GM20431 (cell line): ENCODE results near the gene FAM180B.
"Not testable (repeated sequence)": the region's sequence is repeated elsewhere in the genome, so short reads cannot be mapped to it uniquely, and the experiment has no call there.

Experiments
- in situ Hi-C: fragments of 300-500 bp; cut with MseI, MboI; formaldehyde crosslinking; loops from one replicate; pipeline ENCODE4 v1.15.0; 2020; ENCODE audit warnings: low sequenced_read_pairs; ENCODE audit not compliant: unreplicated experiment

The FAM180B gene, protein sequence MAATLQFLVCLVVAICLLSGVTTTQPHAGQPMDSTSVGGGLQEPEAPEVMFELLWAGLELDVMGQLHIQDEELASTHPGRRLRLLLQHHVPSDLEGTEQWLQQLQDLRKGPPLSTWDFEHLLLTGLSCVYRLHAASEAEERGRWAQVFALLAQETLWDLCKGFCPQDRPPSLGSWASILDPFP

DNA sequence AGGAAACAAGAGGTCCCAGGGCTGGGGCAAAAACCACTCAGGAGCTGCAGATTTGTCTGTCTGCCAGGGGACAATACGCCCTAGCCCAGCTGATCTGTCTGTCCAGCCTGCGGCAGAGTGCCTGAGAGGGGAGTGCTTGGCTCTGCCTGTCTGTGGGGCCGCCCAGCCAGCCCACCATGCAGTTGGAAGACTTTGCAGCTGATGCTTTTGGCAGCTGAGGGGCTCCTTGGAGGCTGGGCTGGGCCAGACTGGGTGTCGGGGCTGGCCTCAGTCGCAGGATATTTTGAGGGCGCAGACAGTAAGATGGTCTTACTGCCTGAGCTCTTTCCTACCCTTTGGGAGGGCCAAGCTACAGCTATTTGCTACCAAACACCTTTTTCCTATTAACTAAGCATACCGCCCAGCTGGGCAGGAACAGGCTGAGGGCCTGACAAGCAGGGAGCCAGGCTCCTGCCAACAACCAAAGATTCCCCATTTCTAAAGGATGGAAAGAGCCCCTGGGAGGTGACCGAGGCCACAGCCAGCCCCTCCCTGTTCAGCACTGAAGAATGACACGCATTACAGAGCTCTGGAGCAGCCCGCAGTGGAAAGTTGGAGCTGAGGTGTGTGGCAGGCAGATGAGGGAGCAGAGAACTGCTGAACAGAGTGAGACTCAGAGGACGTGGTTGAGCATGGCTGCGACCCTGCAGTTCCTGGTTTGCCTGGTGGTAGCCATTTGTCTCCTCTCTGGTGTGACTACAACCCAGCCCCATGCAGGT, at the start of gene FAM180B:
TSS of gene FAM180B (plus strand) at position 581 of the 758 bp plus-strand sequence. CDS start at position 672, 91 bp downstream.
- in situ Hi-C loops: no loop called here

DNA sequence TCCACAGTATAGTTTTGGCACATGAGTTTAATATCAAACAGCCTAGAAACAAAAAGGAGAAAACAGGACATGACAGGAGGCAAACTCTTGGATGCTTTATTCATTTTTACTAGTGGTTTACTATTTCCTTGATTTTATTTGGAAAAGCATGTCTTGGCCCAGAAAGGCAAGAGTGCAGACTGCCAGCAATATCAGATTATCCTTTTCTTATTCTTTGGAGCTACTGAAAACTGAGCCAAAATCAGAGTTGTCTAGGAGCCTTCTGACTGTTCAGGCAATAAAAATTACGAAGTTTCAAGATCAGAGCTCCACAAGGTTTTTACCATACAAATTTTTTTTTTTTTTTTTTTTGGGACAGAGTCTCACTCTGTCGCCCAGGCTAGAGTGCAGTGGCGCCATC, 49.6 kb upstream of the FAM180B start:
- in situ Hi-C loops: no loop called here

DNA sequence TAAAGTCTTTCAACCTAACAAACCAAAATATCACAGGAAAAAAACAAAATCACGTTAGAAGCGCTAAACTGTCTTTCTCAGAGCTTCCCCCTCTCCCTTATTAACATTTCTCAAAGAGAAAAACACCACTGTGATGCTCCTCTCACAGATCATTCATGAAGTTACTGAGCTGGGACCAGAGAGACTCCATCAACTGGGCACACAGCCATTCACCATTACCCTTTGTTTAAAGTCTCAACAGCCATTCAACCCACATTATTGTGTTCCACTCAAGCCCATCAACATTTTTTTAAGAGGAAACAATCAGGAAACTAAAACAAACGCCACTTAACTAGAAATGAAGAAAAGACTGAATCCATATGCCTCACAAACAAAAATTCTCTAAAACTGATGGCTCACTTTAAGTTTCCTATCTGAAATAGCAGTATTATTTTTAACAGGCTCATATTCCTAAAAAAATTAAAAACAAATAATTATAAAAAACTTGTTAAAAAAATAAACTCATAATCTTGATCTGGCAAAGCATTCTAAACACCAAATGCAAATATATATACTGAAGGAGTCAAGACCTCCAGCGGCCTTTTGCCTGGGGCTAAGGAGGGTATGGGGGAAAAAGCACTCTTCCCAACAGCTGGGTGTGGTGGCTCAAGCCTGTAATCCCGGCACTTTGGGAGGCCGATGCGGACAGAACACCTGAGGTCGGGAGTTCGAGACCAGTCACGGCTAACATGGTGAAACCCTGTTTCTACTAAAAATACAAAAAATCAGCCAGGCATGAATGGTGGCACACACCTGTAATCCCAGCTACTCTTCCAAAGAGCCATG, 47.5 kb upstream of the FAM180B start:
- in situ Hi-C loops: no loop called here

DNA sequence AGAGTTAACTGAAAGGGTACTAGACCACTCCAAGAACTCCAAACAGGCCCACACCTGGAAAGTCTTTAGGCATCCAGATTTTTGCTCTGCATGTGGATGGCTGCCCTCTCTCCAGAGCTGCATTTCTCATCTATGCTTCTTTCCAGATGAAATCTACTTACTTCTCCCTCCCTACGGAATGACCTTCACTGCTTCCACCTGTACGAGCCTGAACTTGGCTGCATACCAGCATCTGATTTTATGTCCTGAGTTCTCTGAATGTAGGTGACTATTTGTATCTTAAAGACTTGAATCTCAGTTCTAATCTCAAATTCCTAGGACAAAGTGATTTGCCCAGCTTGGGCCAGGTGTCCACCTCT, 46.8 kb upstream of the FAM180B start:
- in situ Hi-C loops: no loop called here

DNA sequence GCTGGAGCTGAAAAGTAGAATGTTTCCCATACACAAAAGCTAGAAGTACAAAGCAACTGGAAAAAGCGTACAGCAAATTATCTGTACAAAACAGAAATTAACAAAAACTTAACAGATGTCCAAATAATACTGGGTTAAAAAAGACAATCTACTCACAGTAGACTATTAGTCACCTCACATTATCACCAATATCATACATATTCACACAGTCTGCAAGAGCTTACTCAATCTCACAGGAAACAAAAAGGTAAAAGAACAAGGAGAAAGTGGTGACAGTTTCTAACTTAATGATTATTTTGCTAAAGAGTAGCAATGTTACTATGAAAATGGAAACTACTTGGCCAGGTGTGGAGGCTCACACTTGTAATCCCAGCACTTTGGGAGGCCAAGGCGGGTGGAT, 45.4 kb upstream of the FAM180B start:
- in situ Hi-C loops: no loop called here

DNA sequence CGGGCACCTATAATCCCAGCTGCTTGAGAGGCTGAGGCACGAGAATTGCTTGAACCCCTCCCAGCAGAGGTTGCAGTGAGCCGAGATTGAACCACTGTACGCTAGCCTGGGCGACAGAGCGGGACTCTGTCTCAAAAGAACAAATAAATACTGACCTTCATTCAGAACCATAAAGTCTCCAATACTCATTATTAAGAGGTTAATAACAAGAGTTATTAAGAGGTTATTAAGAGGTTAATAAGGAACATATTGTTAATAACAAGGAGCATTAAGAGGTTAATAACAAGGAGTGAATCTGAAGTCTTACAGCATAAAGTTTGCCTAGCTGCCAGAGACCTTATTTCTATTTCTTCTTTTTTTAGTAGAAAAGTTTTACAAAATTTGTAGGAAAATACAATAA, 41.2 kb upstream of the FAM180B start:
- in situ Hi-C loops: no loop called here

DNA sequence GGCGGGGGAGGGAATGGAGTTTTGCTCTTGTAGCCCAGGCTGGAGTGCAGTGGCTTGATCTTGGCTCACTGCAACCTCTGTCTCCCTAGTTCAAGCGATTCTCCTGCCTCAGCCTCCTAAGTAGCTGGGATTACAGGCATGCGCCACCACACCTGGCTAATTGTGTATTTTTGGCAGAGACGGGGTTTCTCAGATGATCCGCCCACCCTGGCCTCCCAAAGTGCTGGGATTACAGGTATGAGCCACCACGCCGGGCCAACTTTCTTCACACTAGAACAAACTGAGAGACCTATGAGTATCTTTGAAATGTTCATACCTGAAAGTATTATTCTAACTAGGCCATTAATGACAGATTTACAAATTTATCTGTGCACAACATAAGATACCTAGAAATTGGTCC, 40.2 kb upstream of the FAM180B start:
- in situ Hi-C loops: not testable (repeated sequence)

DNA sequence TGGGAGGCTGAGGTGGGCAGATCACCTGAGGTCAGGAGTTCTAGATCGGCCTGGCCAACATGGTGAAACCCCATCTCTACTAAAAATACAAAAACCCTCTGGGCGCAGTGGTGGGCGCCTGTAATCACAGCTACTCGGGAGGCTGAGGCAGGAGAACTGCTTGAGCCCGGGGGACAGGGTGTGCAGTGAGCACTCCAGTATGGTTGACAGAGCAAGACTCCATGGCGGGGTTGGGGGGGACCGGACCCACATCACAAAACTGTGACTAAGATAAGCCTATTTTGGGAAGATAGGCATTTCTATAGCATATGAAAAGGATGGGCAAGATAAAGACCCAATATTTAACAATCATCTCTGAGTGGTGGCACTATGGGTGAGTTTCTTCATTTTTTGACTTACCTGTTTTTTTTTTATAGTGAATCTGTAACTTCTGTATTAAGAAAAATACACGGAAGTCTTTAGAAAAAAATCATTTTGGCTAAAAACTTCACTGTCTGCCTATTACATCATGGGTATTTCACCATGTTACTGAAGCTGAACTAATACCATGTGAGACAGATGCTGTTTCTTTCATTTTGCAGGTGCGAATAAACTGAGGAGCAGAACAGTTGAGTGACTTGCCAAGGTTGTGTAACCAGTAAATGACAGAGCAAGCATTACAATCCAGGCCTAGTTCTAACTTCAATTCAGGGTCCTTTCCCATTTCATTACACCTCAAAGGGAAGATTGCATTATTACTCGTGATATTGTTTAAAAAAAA, 36.0 kb upstream of the FAM180B start:
- in situ Hi-C loops: no loop called here

DNA sequence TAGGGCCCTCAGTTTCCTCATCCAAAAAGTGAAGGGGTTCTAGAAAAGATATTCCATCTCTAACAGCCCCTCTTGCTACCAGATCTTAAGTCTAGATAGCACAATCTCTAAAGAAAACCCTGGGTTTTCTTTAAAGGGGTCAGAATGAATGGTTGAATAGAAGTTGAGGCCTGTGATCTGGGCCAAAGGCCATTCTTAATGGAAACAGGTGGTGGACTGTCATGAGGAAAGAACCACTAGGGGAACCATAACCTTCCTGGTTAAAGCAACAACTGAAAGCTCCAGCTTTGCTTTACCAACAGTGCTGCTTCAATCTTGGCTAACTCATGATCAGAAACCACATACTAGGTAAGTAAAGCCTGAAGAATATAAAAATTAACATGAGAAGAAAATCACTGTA, 35.4 kb upstream of the FAM180B start:
- in situ Hi-C loops: no loop called here

DNA sequence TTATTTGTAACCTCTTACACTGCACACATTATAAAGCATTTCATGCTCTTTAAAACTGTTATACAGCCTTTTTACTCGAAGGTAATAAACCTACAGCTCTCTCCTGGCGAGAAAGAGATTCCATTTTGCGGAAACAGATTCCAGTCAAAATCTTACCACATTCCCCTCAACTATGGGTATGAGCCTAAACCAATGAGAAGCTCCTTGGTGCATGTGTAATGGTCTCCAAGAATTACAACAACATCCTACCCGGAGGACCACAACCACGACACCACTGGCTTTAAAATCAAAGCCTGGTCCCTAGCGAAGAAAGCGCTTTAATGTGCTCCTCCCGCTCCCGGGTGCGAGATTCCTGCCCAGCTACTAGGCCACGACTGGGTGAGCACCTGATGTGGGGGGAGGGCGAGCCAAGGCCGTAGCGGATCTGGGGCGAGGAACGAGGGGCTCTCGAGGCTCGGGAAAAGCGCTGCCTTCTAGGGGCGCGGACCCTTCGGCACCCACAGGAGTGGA, 34.4 kb upstream of the FAM180B start:
- in situ Hi-C loops: no loop called here

DNA sequence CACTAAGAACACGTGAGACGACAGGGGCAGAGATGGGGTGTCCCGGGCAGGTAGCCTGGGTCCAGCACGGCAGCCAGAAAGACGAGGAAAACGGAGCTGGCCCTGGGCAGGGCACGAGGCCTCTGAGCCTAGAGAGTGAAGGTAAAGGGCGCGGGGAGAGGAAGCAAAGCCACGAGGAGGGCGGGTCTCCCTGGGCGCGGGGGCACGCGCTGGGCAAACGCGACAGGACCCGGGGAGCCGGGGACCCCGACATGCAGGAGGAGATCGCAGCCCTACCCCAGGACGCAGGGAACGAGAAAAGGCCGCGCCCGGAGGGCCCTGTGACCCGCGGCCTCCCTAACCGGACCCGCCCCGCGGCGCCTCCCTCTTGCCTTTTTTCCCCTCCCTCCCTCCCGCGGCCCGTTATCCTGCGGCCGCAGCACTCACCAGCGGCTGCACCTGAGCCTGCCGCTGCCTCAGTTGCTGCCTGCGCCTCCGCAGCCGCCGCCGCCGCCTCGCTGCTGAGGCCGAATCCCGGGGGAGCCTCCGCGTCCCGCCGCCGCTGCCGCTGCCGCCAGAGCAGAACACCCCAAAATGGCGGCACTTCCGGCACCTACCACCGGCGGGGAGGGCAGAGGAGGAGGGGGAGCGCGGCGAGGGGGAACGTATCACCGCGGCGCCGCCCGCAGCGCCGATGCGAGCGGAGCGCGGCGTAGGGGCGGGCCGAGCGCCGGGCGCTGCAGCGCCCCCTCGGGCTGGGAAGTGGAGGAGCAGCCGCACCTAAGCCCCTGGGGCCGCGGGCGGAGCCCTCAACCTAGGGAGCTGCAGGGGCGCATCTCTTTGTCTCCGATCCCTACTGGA, 33.7 kb upstream of the FAM180B start, which contains the start of gene CELF1:
TSS of gene CELF1 (minus strand) at position 567 of the 840 bp plus-strand sequence. CDS start 53,609 bp downstream, outside the sequence.
- in situ Hi-C loops: no loop called here

DNA sequence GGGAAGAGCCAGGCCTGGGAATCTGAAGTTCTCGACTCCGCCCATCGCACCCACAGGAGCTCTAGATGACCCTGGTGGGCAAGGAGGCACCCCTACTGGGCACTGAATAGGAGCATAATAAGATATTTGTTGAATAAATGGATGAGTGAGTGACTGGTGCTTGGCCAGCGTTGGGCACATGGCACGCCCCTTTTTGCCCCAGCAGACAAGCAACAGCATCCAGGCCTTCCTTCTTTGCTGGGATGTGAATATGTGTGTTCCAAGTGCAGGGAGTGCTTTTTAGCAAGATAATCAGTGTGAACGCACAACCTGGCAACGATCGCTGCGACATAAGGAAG, 33.1 kb upstream of the FAM180B start:
- in situ Hi-C loops: no loop called here

DNA sequence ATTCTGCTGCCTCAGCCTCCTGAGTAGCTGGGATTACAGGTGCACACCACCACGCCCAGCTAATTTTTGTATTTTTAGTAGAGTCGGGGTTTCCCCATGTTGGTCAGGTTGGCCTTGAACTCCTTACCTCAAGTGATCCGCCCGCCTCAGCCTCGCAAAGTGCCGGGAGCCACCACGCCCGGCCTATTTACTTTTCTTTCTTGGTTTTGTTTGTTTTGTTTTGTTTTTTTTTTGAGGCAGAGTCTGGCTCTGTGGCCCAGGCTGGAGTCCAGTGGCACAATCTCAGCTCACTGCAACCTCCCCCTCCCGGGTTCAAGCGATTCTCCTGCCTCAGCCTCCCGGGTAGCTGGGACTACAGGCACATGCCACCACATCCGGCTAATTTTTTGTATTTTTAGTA, 29.5 kb upstream of the FAM180B start:
- in situ Hi-C loops: not testable (repeated sequence)

DNA sequence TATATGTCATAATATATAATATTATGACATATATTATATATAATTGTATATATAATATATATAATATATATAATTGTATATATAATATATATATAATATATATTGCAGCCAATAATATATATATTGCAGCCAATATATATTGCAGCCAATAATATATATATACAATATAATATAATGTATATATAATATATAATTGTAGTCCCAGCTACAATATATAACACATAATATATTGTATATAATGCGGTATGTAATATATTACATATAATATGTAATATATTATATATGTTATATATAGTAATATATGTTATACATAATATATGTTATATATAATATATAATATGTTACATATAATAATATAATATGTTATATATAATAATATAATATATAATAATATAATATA, 27.8 kb upstream of the FAM180B start:
- in situ Hi-C loops: no loop called here

DNA sequence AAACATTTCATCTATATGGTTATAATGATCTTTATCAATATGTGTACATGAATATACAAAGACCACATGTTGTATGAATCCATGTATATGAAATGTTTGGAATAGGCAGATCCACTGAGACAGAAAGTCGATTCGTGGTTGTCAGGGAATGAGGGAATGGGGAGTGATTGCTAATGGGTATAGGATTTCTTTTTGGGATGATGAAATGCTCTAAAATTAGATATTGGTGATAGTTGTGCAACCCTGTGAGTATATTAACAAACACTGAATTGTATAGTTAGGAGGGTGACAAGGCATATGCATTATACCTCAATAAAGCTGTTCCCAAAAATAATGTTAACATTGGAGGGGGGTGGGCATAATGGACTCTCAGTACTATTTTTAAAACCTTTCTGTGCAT, 26.1 kb upstream of the FAM180B start:
- in situ Hi-C loops: no loop called here

DNA sequence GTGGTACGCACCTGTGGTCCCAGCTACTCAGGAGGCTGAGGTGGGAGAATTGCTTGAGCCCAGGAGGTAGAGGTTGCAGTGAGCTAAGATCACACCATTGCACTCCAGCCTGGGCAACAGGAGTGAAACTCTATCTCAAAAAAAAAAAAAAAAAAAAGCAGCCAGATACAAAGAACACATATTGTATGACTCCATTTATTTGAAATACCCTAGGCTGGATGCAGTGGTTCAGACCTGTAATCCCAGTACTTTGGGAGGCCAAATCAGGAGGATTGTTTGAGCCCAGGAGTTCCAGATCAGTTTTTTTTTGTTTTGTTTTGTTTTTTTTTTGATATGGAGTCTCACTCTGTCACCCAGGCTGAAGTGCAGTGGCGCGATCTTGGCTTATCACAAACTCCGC, 24.1 kb upstream of the FAM180B start:
- in situ Hi-C loops: not testable (repeated sequence)

DNA sequence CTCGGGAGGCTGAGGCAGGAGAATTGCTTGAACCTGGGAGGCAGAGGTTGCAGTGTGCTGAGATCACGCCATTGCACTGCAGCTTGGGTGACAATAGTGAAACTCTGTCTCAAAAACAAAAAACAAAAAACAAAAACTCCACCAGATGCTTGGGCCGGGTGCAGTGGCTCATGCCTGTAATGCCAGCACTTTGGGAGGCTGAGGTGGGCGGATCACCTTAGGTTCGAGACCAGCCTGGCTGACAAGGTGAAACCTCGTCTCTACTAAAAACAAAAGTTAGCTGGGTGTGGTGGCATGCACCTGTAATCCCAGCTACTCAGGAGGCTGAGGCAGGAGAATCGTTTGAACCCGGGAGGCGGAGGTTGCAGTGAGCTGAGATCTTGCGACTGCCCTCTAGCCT, 22.1 kb upstream of the FAM180B start:
- in situ Hi-C loops: not testable (repeated sequence)

DNA sequence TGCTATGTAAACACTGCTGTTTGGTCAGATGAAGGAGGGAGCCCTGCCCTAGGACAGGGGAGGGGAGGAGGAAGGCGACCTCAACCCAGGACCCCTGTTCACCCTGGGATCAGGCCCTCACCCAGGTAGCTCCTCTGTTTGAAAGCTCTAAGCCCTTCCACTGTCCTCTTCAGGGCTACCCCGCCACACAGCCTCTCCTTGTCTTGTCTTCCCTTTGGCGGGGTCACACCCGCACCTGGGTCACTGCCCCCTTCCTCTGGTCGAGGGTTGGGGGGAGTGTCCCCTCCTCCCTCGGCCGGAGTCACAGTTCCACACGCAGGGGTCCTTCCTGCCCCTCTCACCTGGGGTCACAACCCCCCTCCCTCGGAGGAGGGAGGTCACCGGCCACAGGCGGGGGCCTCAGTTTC, 21.5 kb upstream of the FAM180B start:
- in situ Hi-C loops: no loop called here
